HG03565 (cell line): ENCODE measurements around the gene KRT39.
A peak's percentile ranks its signal among the peaks of the same experiment; 100 is the strongest.
"Not testable (repeated sequence)": the region's sequence is repeated elsewhere in the genome, so short reads cannot be mapped to it uniquely, and the experiment has no call there.

Source experiments
- ATAC-seq: cut with Tn5 transposase; IDR thresholded peaks from one replicate; pipeline ENCODE4 v1.9.1; 2021; ENCODE audit warnings: mild to moderate bottlenecking, moderate library complexity; ENCODE audit not compliant: unreplicated experiment

KRT39 gene

DNA sequence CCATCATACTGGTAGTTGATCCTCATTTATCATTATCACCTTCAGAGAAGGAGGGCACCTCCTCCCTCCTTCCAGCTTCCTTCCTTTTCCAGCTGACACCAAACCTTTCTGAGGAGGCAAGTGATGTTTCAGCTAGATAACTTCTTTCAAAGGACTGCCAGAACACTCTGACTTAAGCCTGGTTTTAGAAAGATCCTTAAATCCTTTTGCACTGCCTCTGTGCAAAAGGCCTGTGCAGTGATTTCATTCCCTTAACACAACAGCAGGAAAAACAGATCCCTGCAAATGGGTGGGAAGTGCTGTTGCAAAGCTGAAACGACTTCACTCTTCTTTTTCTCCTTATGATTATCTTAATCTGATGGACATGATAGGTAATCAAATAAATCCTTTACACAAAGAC, 22.2 kb downstream of the KRT39 start:
- ATAC-seq = no peak

DNA sequence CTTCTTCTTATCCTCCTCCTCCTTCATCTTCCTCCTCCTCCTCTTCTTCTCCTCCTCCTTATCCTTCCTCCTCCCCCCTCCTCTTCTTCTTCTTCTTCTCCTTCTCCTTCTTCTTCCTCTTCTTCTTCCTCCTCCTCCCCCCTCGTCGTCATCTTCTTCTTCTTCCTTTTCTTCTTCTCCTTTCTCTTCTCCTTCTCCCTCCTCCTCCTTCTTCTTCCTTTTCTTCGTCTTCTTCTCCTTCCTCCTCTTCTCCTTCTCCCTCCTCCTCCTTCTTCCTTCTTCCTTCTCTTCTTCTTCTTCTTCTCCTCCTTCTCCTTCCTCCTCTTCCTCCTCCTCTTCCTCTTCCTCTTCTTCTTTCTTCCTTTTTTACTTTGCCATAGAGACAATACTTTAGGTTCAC, 24.2 kb downstream of the KRT39 start:
- no peak for ATAC-seq

- ATAC-seq = no peak
Measured at GRCh38 chr17:40940266-40940665, 26.5 kb downstream of the KRT39 start.

- ATAC-seq = no peak
Measured at GRCh38 chr17:40938981-40939380, 27.8 kb downstream of the KRT39 start.

DNA sequence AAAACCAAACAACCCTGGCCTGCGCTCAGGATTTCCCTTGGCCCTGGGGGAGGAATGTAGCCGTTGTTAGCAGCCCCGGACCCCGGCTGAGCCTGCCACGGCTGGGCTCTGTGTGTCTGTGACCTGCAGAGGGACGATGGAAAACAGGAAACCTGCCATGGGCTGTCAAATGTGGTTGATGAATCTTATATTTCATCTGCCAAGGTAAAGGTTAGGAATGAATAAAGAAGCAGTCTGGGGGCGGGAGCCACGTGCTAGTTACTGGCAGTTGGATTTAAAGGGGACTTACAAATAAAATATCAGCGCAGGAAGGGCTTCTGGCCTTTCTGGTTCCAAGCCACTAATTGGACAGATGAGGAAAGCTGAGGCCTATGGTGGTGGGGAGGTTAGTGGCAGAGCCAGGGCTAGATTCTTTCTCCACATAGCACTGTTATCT, 29.3 kb downstream of the KRT39 start, which contains the start of gene KRT23:
TSS of gene KRT23 (minus strand) at position 263 of the 436 bp plus-strand sequence. CDS start 1,043 bp downstream, outside the sequence.
- ATAC-seq = no peak

DNA sequence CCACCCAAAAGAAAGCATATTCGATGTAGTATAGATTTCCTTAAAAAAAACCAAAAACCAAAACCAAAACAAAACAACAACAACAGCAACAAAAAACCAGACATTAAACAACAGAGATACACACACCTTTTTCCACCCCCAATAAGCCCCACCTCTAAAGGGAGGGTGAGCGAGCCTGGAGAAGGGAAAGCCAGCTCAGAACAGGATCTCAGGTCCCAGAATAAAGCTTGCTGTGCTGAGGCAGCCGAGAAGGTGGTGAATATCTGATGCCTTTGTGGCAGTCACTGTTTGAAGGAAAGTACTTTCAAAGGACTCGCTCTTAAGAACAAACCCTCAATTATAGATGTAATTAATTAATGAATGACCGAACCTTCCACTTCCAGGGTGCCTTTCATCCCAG, 29.8 kb downstream of the KRT39 start:
- no peak for ATAC-seq

DNA sequence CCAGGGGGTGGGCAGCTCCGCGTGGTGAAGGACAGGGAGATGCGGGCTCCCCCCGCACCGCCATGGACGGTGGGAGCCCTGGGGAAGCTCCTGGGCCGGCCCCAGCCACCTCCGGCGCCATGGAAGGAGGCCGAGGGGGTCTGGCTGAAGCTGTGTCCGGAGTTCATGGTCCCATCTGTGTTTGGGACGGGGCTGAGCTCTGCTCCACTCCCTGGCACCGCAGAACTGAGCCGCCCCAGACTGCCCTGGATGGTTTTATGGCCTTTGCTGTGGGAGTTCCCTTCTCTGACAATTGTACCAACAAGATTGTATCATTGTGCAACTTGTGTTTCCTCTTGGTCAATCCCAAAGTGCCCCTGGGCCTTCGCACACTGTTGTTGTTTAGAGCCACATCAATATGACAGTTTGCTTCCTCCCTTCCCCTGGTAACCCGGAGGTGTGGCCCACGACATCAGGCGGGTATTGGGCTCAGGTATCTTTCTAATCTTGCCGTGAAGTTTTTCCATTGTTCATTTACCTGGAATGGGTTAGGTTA, 30.2 kb downstream of the KRT39 start:
- no peak for ATAC-seq

GRCh38 chr17:40935624-40936023, 31.1 kb downstream of the KRT39 start:
- ATAC-seq = no peak

GRCh38 chr17:40932608-40933007, 34.1 kb downstream of the KRT39 start:
- no peak for ATAC-seq

- ATAC-seq = no peak
Measured at GRCh38 chr17:40931311-40931710, 35.4 kb downstream of the KRT39 start.

DNA sequence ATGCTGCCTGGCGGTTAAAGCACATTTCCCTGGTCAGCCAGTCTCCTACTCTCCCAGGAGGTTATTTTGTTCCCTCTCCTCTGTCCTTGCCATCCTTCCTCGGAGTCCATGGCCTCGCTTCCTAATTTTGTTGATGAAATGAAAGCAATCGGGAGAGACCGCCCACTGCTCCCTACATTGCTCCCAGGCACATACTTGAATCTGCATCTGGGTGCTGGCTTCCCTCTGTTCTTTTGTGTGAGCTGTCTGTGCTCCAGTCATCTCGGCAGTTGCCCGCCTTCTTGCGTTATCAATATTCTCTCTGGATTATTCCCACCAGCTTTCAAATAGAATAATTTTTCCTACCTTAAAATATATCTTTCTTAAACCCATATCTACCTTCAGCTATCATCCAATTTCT, 40.4 kb downstream of the KRT39 start:
- no peak for ATAC-seq

DNA sequence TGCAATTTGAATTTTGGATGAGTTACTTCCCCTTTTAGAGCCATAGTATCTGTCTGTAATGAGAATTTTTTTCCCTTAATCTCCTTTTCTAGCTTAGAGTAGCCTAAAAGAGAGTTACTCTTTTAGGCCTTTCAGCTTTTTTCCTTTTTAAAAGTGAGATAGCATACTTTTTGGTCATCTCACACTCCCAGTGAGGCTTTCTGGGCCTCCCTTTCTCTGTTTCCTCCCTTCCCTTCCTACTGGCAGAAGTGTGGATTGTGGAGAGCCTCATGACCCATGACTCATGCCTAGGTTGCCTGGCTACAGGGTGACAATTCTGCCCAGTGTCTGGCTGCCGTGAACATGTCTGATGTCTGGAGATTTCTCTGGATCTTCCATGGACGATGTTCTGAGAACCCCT, 44.5 kb downstream of the KRT39 start:
- no peak for ATAC-seq

GRCh38 chr17:40921026-40921425, 45.7 kb downstream of the KRT39 start:
- ATAC-seq = no peak

DNA sequence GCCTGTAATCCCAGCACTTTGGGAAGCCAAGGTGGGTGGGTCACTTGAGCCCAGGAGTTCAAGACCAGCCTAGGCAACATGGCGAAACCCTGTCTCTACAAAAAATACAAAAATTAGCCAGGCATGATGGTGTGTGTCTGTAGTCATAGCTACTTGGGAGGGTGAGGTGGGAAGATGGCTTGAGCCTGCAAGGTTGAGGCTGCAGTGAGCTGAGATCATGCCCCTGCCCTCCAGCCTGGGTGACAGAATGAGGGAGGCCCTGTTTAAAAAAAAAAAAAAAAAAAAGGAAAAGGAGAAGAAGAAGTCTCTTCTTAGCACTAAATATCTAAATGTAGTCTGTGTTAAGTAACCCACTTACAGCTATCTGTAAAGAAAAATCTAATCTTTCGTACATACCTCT, 49.6 kb downstream of the KRT39 start:
- ATAC-seq = not testable (repeated sequence)

- no peak for ATAC-seq
Measured at GRCh38 chr17:40916366-40916765, 50.4 kb downstream of the KRT39 start.

DNA sequence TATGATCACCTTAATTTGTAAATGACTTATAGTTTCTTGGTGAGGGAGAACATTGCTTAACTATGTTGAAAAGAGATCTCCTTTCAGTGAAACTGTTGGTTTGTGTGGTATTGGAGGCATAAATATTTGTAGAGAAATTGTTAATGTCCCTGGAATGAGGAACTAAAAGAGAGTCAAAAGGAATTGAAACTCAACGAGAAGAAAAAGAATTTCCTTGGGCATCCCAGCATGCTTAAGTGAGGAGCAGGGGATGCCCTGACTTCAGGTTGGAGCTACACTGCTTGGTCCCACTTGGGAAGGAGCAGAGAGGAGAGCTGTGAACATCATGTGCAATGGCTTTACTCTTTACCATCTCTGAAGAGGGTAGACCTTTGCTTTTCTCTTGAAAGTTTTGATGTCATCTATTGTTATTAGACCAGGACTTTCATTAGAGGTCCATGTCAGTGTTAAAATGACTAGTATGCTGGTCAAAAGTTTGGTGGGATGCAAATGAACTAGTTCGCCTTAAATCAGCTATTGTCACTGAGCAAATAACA, 51.0 kb downstream of the KRT39 start:
- peak; percentile 52 for ATAC-seq

- ATAC-seq = peak; percentile 70
Measured at GRCh38 chr17:40915199-40915661, 51.5 kb downstream of the KRT39 start.

DNA sequence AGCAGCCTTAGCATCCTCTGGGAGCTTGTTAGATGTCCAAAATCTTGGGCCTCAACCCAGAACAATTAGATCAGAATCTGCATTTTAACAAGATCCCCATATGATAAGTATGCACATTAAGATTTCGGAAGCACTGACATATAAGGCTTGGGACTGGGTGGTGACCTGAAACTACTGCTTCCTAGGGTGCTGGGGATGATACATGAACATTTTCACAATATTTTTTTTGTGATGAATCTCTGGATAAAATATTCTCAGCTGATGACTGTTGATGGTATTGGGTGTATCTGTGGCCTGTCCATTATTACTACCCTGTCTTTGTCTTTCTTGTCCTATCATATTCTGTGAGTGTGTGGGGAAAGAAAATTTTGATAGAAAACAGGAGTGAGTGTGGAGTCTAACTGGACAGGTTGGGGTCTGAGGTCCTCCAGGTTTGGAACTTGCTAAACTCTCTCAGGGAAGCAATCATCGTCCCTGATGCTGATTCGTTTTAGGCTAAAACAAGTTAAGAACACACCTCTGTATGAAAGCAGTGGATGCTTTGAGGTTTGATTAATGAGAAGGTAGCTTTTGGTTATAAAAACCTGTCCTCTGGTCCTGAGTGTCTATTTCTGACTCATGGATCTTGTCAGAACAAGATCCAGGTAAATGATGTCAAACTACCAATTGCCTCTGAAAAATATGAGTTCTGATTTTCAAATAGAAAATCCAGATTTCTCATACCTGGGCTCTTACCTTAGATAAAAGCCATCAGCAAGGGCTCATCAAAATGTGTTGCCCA, 52.5 kb downstream of the KRT39 start:
- ATAC-seq = no peak

DNA sequence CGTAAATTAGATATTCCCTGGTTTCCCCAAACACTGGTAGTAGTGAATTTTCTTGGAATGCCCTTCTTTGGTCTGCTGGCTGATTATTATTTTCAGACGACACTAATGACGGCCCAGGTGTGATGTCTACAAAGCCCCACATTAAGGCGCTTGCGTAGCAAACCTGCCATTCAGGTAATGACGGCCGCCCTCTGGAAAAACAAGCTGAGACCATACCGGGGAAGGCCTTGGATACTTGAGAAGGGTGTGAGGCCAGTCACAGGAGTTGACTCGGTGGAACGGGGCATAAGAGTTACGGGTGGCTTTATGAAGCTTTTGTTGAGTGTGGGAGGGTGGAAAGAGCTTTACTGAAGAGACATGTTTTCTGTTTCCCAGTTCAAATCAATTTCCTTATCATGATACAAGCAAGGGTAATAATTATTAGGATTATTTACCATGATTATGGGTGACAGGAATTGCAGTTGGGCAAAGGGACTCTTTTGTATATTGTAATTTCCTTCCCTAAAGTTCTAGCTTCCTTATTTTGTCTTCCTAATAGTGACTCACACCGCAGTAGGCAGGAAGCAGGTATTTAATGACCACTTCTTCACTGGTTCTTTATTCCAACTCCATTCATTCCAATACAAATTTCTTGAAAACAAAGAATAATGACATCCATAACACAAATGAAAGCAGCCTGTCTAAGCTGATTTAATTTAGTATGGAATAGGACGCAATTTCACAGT, 54.1 kb downstream of the KRT39 start:
- no peak for ATAC-seq

DNA sequence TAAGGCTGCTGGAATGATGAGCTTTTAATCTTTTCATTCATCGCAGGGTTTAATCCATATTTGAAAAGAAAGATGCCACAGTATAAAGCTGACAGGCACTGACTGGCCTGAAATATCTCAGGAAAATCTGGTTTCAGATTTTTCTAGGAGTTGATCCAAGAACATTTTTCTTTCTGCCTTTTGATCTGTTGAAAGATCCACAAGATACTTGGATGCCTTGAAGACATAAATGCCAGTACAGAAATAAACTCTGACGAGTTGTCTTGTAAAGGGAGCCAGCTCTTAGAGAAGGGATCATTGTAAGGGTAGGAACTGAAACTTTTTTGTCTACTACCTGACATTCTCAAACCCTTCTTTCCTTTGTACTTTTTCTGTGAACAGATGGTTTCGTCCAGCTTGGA, 56.3 kb downstream of the KRT39 start:
- no peak for ATAC-seq

GRCh38 chr17:40909755-40910154, 57.0 kb downstream of the KRT39 start:
- ATAC-seq = no peak

- ATAC-seq = no peak
Measured at GRCh38 chr17:40909351-40909750, 57.4 kb downstream of the KRT39 start.
